HCT116 (cell line): ENCODE data around the gene ITSN1. TPM values are rescaled to one million over a fixed set of nuclear protein-coding genes. Genes with fewer than 3 reads are reported as not detected.

Source experiments
- ATAC-seq: fragments of 200-7000 bp; cut with Tn5 transposase; 2 replicates; pipeline ENCODE4 v1.9.1; 2020; ENCODE audit warnings: mild to moderate bottlenecking, moderate library complexity
- BruUV-seq: library from RNA; stranded (reverse); fragments of 400-500 nt; replicated peaks from 2 replicates; lab custom pipeline; 2021; lab: Mats Ljungman, UMichigan
- CTCF ChIA-PET: fragments of 300-600 bp; sonication (Branson Sonifier 250); formaldehyde crosslinking; loops from one replicate; lab custom pipeline; 2021; ENCODE audit warnings: antibody characterized with exemption; lab: Charles Lee
- POLR2A ChIA-PET: fragments of 300-600, 350-600 bp; sonication (Branson Sonifier 250); formaldehyde crosslinking; loops from one replicate; lab custom pipeline; 2021; ENCODE audit warnings: antibody characterized with exemption; lab: Charles Lee
- RAD21 ChIA-PET, 2 experiments: fragments of 300-600 bp; sonication (Branson Sonifier 250); formaldehyde crosslinking; loops; one replicate each; lab custom pipeline; 2023; ENCODE audit warnings: low total read pairs in 2 of 2; ENCODE audit not compliant: uncharacterized antibody in 2 of 2, unreplicated experiment in 2 of 2, low non-redundant PET in 1 of 2; lab: Charles Lee
- DNase-seq: peaks from one replicate; pipeline ENCODE4 v3.0.0-alpha.2; 2010; ENCODE audit warnings: low read depth, low spot score
- H2AFZ ChIP-seq: fragments of 200-600 bp; shearing (Covaris generic), sonication (generic); 2 replicates; pipeline ENCODE4 v1.6.1; 2017; ENCODE audit warnings: low read depth, mixed run types, mixed read lengths, antibody characterized with exemption, low read length; ENCODE audit not compliant: poor library complexity, severe bottlenecking
- H3K27ac ChIP-seq: 2 replicates; pipeline ENCODE4 v1.5.1; 2012; ENCODE audit warnings: low read depth, low read length
- H3K27me3 ChIP-seq: fragments of 200-600 bp; sonication (generic); 2 replicates; pipeline ENCODE4 v1.6.1; 2016; ENCODE audit warnings: mixed run types, low read length, mixed read lengths; ENCODE audit not compliant: insufficient read depth
- H3K36me3 ChIP-seq, 2 experiments: fragments of 200-500 bp in 1 of 2; fragments of 200-600 bp in 1 of 2; sonication (Bioruptor generic) in 1 of 2; sonication (generic) in 1 of 2; 2 replicates each; pipeline versions ENCODE4 v1.5.1 to v1.6.1; 2014 to 2016; ENCODE audit warnings: low read length in 2 of 2, inconsistent platforms in 1 of 2, mixed read lengths in 1 of 2, mixed run types in 1 of 2; ENCODE audit not compliant: insufficient read depth in 2 of 2, control insufficient read depth in 1 of 2
- H3K4me1 ChIP-seq, 2 experiments: fragments of 200-600 bp in 1 of 2; sonication (generic) in 1 of 2; 2 replicates each; pipeline versions ENCODE4 v1.5.1 to v1.6.1; 2012 to 2017; ENCODE audit warnings: low read length in 2 of 2, inconsistent platforms in 1 of 2, mild to moderate bottlenecking in 1 of 2, mixed read lengths in 1 of 2, mixed run types in 1 of 2, moderate library complexity in 1 of 2; ENCODE audit not compliant: insufficient read depth in 2 of 2, control insufficient read depth in 1 of 2
- H3K4me2 ChIP-seq: fragments of 200-600 bp; sonication (generic); 2 replicates; pipeline ENCODE4 v1.6.1; 2017; ENCODE audit warnings: mixed run types, low read length, mixed read lengths
- H3K4me3 ChIP-seq, 2 experiments: fragments of 200-600 bp in 1 of 2; sonication (generic) in 1 of 2; replicated peaks in 1 of 2; 2 replicates each; pipeline ENCODE4 v1.5.1; 2011 to 2016; ENCODE audit warnings: low read length in 2 of 2, control low read depth in 1 of 2, low read depth in 1 of 2, mild to moderate bottlenecking in 1 of 2, mixed read lengths in 1 of 2, mixed run types in 1 of 2
- H3K79me2 ChIP-seq: fragments of 200-600 bp; sonication (generic); 2 replicates; pipeline ENCODE4 v1.6.1; 2017; ENCODE audit warnings: mild to moderate bottlenecking, mixed run types, low read length, moderate library complexity, mixed read lengths; ENCODE audit not compliant: insufficient read depth
- H3K9ac ChIP-seq: fragments of 200-600 bp; sonication (generic); 2 replicates; pipeline ENCODE4 v1.6.1; 2016; ENCODE audit warnings: low read length, mixed read lengths
- H3K9me2 ChIP-seq: fragments of 200-600 bp; sonication (generic), shearing (Covaris generic); 2 replicates; pipeline ENCODE4 v1.6.1; 2017; ENCODE audit warnings: mixed run types, mild to moderate bottlenecking, moderate library complexity; ENCODE audit not compliant: insufficient read depth
- H3K9me3 ChIP-seq, 2 experiments: fragments of 200-500 bp in 1 of 2; fragments of 200-600 bp in 1 of 2; sonication (Bioruptor generic) in 1 of 2; sonication (generic) in 1 of 2; 2 replicates each; pipeline ENCODE4 v1.6.1; 2014 to 2017; ENCODE audit warnings: low read length in 2 of 2, mixed read lengths in 2 of 2, inconsistent platforms in 1 of 2, low read depth in 1 of 2, mild to moderate bottlenecking in 1 of 2, mixed run types in 1 of 2, moderate library complexity in 1 of 2; ENCODE audit not compliant: control insufficient read depth in 1 of 2, insufficient read depth in 1 of 2
- H4K20me1 ChIP-seq: fragments of 200-600 bp; sonication (generic), shearing (Covaris generic); 2 replicates; pipeline ENCODE4 v1.6.1; 2017; ENCODE audit warnings: mixed run types, mild to moderate bottlenecking, moderate library complexity; ENCODE audit not compliant: insufficient read depth
- ATF3 ChIP-seq: IDR thresholded peaks from 2 replicates; pipeline ENCODE4 v1.6.1; 2012
- JUND ChIP-seq: IDR thresholded peaks from 2 replicates; pipeline ENCODE4 v1.6.1; 2012
- MAX ChIP-seq: IDR thresholded peaks from 2 replicates; pipeline ENCODE4 v1.6.1; 2012
- POLR2A ChIP-seq: IDR thresholded peaks from 2 replicates; pipeline ENCODE4 v1.7.0; 2011; ENCODE audit warnings: borderline replicate concordance; ENCODE audit not compliant: insufficient read depth, insufficient read length; ENCODE audit errors: extremely low read depth
- POLR2AphosphoS5 ChIP-seq: IDR thresholded peaks from 2 replicates; pipeline ENCODE4 v1.6.1; 2011; ENCODE audit warnings: mild to moderate bottlenecking, low read depth, low read length, moderate library complexity
- RAD21 ChIP-seq: IDR thresholded peaks from 2 replicates; pipeline ENCODE4 v1.6.1; 2012; ENCODE audit warnings: low read depth, mild to moderate bottlenecking
- SIN3A ChIP-seq: IDR thresholded peaks from 2 replicates; pipeline ENCODE4 v1.6.1; 2012; ENCODE audit warnings: low read depth
- SP1 ChIP-seq: IDR thresholded peaks from 2 replicates; pipeline ENCODE4 v1.6.1; 2012; ENCODE audit warnings: low read depth
- TCF7L2 ChIP-seq: IDR thresholded peaks from 2 replicates; pipeline ENCODE4 v1.7.0; 2011; ENCODE audit warnings: borderline replicate concordance, inconsistent platforms; ENCODE audit not compliant: insufficient read depth, insufficient read length; ENCODE audit errors: extremely low read depth
- YY1 ChIP-seq: IDR thresholded peaks from 2 replicates; pipeline ENCODE4 v1.6.1; 2011; ENCODE audit warnings: low read length, low read depth, moderate library complexity, mild to moderate bottlenecking; ENCODE audit not compliant: insufficient replicate concordance; ENCODE audit errors: extremely low read depth
- ZBTB33 ChIP-seq: IDR thresholded peaks from 2 replicates; pipeline ENCODE4 v1.6.1; 2011; ENCODE audit warnings: mild to moderate bottlenecking, low read length, moderate library complexity; ENCODE audit not compliant: insufficient replicate concordance; ENCODE audit errors: extremely low read depth
- intact Hi-C: fragments of 100-400 bp; cut with micrococcal nuclease; formaldehyde crosslinking; loops from 2 replicates; pipeline ENCODE4 v1.10.0; 2022
- total RNA-seq: library from RNA; stranded (reverse); gene quantifications from one replicate; pipeline ENCODE4 v1.2.1, GENCODE V29; 2021; ENCODE audit not compliant: unreplicated experiment
- TF ChIP-seq, protein P1 (sequence below), 3 experiments: fragments of 200-600 bp in 1 of 3; sonication (generic) in 1 of 3; IDR thresholded peaks in 2 of 3; conservative IDR thresholded peaks in 1 of 3; 2 replicates each; pipeline ENCODE4 v1.5.1; 2012 to 2017; ENCODE audit warnings: low read depth in 2 of 3, low read length in 2 of 3, antibody characterized with exemption in 1 of 3, borderline replicate concordance in 1 of 3, control low read depth in 1 of 3, mild to moderate bottlenecking in 1 of 3, mixed read lengths in 1 of 3, mixed run types in 1 of 3, moderate library complexity in 1 of 3; ENCODE audit not compliant: insufficient read depth in 1 of 3

The ITSN1 gene
- total RNA-seq, 1 experiment from 2014 or later: 25.8 TPM

- intact Hi-C loops: no loop called here
- CTCF ChIA-PET: no interaction called here
- Histone ChIP-seq H3K36me3 (0 out of 4 replicates have a peak, but pooled peaks cover 0 to 2% of the 10 kb centered on the region in 2 experiments), H3K79me2 (no peaks in the 10 kb centered on the region), H3K9me3 (no peaks in the 10 kb centered on the region), H3K4me1 (no peaks in the 10 kb centered on the region), H2AFZ (no peak overlapping the region), H3K4me3 (no peak overlapping the region), H3K4me2 (no peak overlapping the region), H3K9ac (no peak overlapping the region), H4K20me1 (no peaks in the 10 kb centered on the region), H3K27ac (no peak overlapping the region), H3K27me3 (no peaks in the 10 kb centered on the region), H3K9me2 (no peaks in the 10 kb centered on the region)
- BruUV-seq: no TSS peak
- ATAC-seq (no peak), DNase-seq (no peak)
- RAD21 ChIA-PET: no interaction called here
- TF ChIP-seq, protein P1, sequence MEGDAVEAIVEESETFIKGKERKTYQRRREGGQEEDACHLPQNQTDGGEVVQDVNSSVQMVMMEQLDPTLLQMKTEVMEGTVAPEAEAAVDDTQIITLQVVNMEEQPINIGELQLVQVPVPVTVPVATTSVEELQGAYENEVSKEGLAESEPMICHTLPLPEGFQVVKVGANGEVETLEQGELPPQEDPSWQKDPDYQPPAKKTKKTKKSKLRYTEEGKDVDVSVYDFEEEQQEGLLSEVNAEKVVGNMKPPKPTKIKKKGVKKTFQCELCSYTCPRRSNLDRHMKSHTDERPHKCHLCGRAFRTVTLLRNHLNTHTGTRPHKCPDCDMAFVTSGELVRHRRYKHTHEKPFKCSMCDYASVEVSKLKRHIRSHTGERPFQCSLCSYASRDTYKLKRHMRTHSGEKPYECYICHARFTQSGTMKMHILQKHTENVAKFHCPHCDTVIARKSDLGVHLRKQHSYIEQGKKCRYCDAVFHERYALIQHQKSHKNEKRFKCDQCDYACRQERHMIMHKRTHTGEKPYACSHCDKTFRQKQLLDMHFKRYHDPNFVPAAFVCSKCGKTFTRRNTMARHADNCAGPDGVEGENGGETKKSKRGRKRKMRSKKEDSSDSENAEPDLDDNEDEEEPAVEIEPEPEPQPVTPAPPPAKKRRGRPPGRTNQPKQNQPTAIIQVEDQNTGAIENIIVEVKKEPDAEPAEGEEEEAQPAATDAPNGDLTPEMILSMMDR (IDR thresholded peaks at IDR 0.05 in 2 of 3, conservative IDR thresholded peaks at IDR 0.05 in 1 of 3; ENCODE audit: borderline replicate concordance in 1 of 3, insufficient read depth in 1 of 3, low read depth in 2 of 3, low read length in 2 of 3): no peak
- TF ChIP-seq JUND (no peak), ATF3 (no peak), SP1 (no peak), SIN3A (no peak), MAX (no peak), YY1 (no peak), RAD21 (no peak), POLR2A (no peak), TCF7L2 (no peak), POLR2AphosphoS5 (no peak), ZBTB33 (no peak)
- POLR2A ChIA-PET: interaction anchor here (0.5 kb wide), 1 partner anchor 277 kb away, joined by 7 read pairs; no protein-coding TSS in a partner anchor
Measured at GRCh38 chr21:33820230-33820770, 178.0 kb downstream of the ITSN1 start.
